Fibroblast of the aortic adventitia (primary cell): Measurements from ENCODE around the gene MALRD1. TPM values are rescaled to one million over a fixed set of nuclear protein-coding genes. Genes with fewer than 3 reads are reported as not detected.

Experiments used
- DNase-seq: peaks from one replicate; pipeline ENCODE4 v3.0.0-alpha.2; 2010; ENCODE audit warnings: low read depth
- H3K4me3 ChIP-seq: 2 replicates; pipeline ENCODE4 v1.5.1; 2011; ENCODE audit warnings: low read depth, mild to moderate bottlenecking, control low read depth, low read length, moderate library complexity
- total RNA-seq: library from RNA; depleted of rRNA; stranded (reverse); fragments of >200 nt; gene quantifications from 2 replicates; pipeline ENCODE4 v1.2.3, GENCODE V29; 2012; ENCODE audit warnings: low replicate concordance
- TF ChIP-seq, protein P1 (sequence below): IDR thresholded peaks from 2 replicates; pipeline ENCODE4 v1.5.1; 2011; ENCODE audit warnings: mild to moderate bottlenecking, low read length, control low read depth, inconsistent platforms; ENCODE audit not compliant: insufficient read depth

The MALRD1 gene
- total RNA-seq, 1 donor = 0.36 TPM

- TF ChIP-seq, protein P1, sequence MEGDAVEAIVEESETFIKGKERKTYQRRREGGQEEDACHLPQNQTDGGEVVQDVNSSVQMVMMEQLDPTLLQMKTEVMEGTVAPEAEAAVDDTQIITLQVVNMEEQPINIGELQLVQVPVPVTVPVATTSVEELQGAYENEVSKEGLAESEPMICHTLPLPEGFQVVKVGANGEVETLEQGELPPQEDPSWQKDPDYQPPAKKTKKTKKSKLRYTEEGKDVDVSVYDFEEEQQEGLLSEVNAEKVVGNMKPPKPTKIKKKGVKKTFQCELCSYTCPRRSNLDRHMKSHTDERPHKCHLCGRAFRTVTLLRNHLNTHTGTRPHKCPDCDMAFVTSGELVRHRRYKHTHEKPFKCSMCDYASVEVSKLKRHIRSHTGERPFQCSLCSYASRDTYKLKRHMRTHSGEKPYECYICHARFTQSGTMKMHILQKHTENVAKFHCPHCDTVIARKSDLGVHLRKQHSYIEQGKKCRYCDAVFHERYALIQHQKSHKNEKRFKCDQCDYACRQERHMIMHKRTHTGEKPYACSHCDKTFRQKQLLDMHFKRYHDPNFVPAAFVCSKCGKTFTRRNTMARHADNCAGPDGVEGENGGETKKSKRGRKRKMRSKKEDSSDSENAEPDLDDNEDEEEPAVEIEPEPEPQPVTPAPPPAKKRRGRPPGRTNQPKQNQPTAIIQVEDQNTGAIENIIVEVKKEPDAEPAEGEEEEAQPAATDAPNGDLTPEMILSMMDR = no peak
- H3K4me3 ChIP-seq = no peak overlapping the region
- no peak for DNase-seq
These were observed 290 bp downstream of the MALRD1 start for GRCh38 chr10:19048891-19049290.

DNA sequence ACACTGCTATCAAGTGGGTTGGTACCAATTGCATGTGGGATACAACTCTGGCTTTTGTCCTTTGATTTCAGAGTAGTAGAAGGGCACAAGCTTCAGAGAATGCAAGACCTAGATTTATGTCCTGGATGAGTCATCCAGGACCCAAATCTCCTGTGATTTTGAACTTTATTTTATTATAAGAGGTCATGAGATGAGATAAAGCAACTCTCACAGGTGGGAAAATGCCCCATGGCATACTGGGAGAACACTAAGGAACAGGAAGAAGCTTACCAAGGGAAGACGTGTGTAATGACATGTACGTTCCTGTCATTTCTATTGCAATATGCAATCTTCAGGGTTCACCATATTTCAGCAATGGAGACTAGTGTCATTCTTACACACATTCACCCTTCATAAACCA is 966 bp downstream of the MALRD1 start:
- DNase-seq = no peak
- no peak overlapping the region for H3K4me3 ChIP-seq
- TF ChIP-seq, protein P1 = no peak

DNA sequence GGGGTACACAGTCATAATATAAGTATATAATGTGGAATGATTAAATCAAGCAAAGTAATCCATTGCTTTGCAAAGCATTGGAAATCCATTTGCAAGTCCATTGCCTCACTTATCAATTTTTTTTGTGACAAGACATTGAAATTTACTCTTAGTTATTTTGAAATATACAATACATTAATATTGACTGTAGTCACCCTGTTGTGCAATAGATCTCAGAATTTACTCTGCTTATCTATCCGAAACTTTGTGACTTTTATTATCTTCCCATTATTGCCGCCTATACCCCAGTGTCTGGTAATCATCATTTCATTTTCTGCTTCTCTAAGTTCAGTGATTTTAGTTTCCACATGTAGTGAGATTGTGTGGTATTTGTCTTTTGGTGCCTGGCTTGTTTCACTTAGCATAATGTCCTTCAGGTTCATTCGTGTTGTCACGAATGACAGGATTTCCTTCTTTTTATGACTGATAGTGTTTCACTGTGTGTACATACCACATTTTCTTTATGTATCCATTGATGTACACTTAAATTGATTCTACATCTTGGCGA is 5.8 kb downstream of the MALRD1 start:
- TF ChIP-seq, protein P1 = no peak
- no peak overlapping the region for H3K4me3 ChIP-seq
- no peak for DNase-seq

- TF ChIP-seq, protein P1 = no peak
- no peak for DNase-seq
- no peak overlapping the region for H3K4me3 ChIP-seq
These were observed 9.4 kb downstream of the MALRD1 start for GRCh38 chr10:19058046-19058445.

- DNase-seq = no peak
- H3K4me3 ChIP-seq = no peak overlapping the region
- TF ChIP-seq, protein P1 = no peak
These were observed 15.4 kb downstream of the MALRD1 start for GRCh38 chr10:19063986-19064385.

GRCh38 chr10:19071946-19072345 is 23.3 kb downstream of the MALRD1 start:
- TF ChIP-seq, protein P1 = no peak
- no peak for DNase-seq
- no peak overlapping the region for H3K4me3 ChIP-seq

DNA sequence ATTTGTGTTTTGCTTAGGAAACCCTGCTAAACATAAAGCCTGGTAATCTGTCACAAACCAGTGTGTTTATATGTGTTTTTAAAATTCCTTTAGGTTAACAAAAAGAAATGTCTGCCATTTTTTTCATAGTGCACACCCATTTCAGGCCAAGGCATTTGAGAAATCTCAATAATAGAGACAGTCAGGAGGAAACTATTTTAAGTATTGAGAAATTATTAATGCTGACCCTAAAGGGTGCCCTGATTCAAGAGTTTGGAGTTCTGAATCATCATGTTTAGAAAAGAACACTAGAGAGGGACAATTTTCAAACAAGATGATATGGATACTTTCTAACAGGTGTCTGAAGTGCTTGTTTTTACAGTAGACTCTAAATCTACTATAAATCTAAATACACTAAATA is 28.7 kb downstream of the MALRD1 start:
- no peak overlapping the region for H3K4me3 ChIP-seq
- DNase-seq = no peak
- TF ChIP-seq, protein P1 = no peak
